Mucosa of rectum (tissue), 2 donors: ENCODE data around the gene MRRF.
A peak's percentile ranks its signal among the peaks of the same experiment; 100 is the strongest.

Source experiments
- H3K27ac ChIP-seq, 2 donors: one replicate each; pipeline ENCODE4 v1.7.0; 2013; ENCODE audit warnings: inconsistent platforms in 2 of 2, low read depth in 2 of 2, low read length in 2 of 2
- H3K27me3 ChIP-seq, 2 donors: one replicate each; pipeline ENCODE4 v1.7.0; 2013; ENCODE audit warnings: low read length in 2 of 2; ENCODE audit not compliant: control insufficient read depth in 2 of 2, insufficient read depth in 2 of 2
- H3K36me3 ChIP-seq, 2 donors: one replicate each; pipeline ENCODE4 v1.7.0; 2013; ENCODE audit warnings: low read length in 2 of 2; ENCODE audit not compliant: control insufficient read depth in 2 of 2, insufficient read depth in 2 of 2
- H3K4me1 ChIP-seq, 2 donors: one replicate each; pipeline ENCODE4 v1.7.0; 2013; ENCODE audit warnings: low read length in 2 of 2, mild to moderate bottlenecking in 1 of 2; ENCODE audit not compliant: control insufficient read depth in 2 of 2, insufficient read depth in 2 of 2
- H3K4me3 ChIP-seq, 2 donors: one replicate each; pipeline ENCODE4 v1.7.0; 2013; ENCODE audit warnings: low read length in 2 of 2
- H3K9ac ChIP-seq, 2 donors: one replicate each; pipeline ENCODE4 v1.7.0; 2013; ENCODE audit warnings: low read length in 2 of 2, low read depth in 1 of 2, mild to moderate bottlenecking in 1 of 2
- H3K9me3 ChIP-seq, 2 donors: one replicate each; pipeline ENCODE4 v1.7.0; 2013; ENCODE audit warnings: low read length in 2 of 2; ENCODE audit not compliant: control insufficient read depth in 2 of 2
- donor health status: healthy.
- donor health status: Normal muscosa, but diverticular disease.

The MRRF gene

GRCh38 chr9:122252796-122253195 lies 11.9 kb upstream of the MRRF start:
- Histone ChIP-seq H3K27me3 (no peaks in the 10 kb centered on the region), H3K4me1 (no peaks in the 10 kb centered on the region), H3K4me3 (no peak overlapping the region), H3K9ac (no peak overlapping the region), H3K27ac (no peak overlapping the region), H3K36me3 (peaks cover 36 to 38% of the 10 kb centered on the region in 2 donors), H3K9me3 (no peaks in the 10 kb centered on the region)

DNA sequence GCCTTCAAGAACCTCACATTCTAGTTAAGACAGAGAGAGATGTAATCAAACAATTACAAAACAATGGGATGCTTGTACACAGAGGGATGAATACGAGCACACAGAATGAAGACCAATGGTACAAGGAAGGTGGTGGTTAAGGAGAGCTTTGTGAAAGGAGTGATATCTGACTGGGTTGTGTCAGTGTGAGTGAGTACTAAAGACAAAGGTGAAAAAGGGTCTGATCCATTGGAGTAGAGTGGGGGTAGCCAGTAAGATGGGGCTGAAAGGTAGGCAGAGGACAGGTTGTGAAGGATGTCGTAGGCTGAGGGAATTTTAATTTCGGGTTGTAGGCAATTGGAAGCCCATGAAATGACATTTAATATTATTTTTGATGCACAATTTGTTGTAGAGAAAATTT lies 9.9 kb upstream of the MRRF start:
- Histone ChIP-seq H3K4me3 (no peak overlapping the region), H3K9ac (no peak overlapping the region), H3K27me3 (no peaks in the 10 kb centered on the region), H3K27ac (no peak overlapping the region), H3K4me1 (no peaks in the 10 kb centered on the region), H3K9me3 (no peaks in the 10 kb centered on the region), H3K36me3 (peaks cover 39 to 46% of the 10 kb centered on the region in 2 donors)

DNA sequence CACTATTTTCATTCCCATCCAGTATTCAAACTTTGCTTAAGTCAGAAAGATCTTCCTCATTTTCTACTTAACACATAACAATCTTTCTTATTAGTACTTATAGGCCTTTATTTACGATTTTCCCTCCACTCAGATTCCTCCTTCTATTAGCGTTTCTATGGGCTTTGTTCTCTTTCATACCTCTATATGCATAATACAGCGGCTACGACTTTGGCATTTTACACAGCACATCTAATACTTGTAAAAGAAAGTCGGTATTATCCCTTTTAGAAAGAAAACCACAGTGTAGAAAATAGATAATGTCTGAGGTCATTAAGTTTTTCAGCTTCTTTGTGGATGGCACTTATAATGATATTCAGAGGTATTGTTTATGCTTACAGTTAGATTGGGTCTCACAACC lies 8.5 kb upstream of the MRRF start:
- Histone ChIP-seq H3K27ac (no peak overlapping the region), H3K4me1 (no peaks in the 10 kb centered on the region), H3K36me3 (peaks cover 41 to 52% of the 10 kb centered on the region in 2 donors), H3K9ac (no peak overlapping the region), H3K9me3 (no peaks in the 10 kb centered on the region), H3K4me3 (no peak overlapping the region), H3K27me3 (no peaks in the 10 kb centered on the region)

GRCh38 chr9:122258886-122259415 lies 5.7 kb upstream of the MRRF start:
- Histone ChIP-seq H3K9ac (no peak overlapping the region), H3K4me3 (no peak overlapping the region), H3K27ac (no peak overlapping the region), H3K9me3 (no peaks in the 10 kb centered on the region), H3K36me3 (peaks cover 35 to 40% of the 10 kb centered on the region in 2 donors), H3K27me3 (no peaks in the 10 kb centered on the region), H3K4me1 (peaks cover 13 to 17% of the 10 kb centered on the region in 2 donors)

DNA sequence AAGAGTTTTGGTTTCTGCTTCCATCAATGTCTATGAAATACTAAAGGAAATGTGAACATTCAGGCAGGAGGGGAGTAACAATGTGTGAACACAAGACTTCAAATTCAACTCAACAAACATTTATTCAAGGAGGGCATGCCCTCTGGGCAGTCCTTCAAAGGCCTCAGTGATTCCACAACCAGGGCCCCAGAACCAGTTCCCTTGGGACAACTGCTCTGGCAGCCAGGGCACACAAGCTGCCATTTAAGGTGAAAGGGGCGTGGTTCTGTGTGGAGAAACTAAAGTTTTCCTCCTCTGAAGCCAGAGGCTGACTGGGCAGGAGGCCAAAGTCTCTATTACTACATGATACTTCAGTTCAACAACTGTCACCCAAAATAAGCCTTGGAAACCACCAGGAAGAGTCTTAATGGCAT lies 3.2 kb upstream of the MRRF start:
- H3K27ac ChIP-seq, result no peak overlapping the region
- H3K4me3 ChIP-seq, result no peak overlapping the region
- H3K27me3 ChIP-seq, result no peaks in the 10 kb centered on the region
- peaks cover 25 to 27% of the 10 kb centered on the region in 2 donors for H3K36me3 ChIP-seq
- no peaks in the 10 kb centered on the region for H3K9me3 ChIP-seq
- no peak overlapping the region for H3K9ac ChIP-seq
- H3K4me1 ChIP-seq, result peaks cover 20 to 26% of the 10 kb centered on the region in 2 donors

DNA sequence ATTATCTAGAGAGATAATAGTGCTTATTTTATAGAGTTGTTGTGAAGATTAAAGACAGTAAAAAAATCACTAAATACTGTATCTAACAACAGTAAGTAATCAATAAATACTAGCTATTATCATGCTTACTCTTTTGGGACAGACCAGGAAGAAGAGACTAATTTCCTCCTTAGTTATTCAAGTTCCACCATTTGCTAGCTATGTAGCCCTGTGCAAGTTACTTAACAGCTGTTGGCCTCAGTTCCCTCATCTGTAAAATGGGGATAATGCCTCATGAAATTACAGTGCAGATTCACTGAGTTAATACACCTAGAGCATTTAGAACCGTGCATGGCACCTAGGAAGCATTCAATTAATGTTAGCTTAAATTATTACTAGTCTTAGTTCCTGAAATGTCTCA lies 2.6 kb upstream of the MRRF start:
- Histone ChIP-seq H3K36me3 (peaks cover 25 to 27% of the 10 kb centered on the region in 2 donors), H3K27me3 (no peaks in the 10 kb centered on the region), H3K9me3 (no peaks in the 10 kb centered on the region), H3K4me1 (peaks cover 20 to 26% of the 10 kb centered on the region in 2 donors), H3K4me3 (no peak overlapping the region), H3K27ac (no peak overlapping the region), H3K9ac (no peak overlapping the region)

DNA sequence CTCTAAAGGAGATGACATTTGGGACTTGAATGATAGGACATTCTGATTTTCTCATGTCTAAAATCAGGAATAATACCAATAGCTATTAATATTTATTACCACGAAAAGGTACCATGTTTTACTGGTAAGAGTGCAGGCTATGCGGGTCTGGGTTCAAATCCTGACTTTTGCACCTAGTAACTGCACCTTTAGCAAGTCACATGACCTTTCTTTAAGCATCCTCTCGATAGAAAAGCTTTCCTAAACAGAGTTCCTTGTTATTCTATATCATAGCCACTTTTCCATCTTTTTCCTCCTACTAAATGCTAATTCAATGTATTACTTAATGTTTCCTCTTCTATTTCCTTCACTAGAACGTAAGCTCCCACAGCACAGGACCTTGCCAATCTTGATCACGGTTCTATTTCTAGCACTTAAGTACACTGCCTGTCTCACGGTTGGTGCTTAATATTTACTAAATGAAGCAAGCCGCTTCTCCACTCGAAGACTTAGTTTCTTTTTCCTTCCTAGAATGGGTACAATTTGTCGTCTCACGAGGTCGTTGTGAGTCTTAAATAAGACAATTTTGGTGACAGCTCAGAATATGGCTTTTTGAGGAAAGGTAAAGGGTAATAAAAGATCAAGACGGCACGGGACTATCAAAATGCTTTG lies 858 bp upstream of the MRRF start:
- H3K27me3 ChIP-seq, result no peaks in the 10 kb centered on the region
- peak overlapping the region; percentile 96 to 97 for H3K27ac ChIP-seq
- peak overlapping the region; percentile 89 to 96 for H3K9ac ChIP-seq
- no peaks in the 10 kb centered on the region for H3K9me3 ChIP-seq
- H3K4me1 ChIP-seq, result peaks cover 20 to 26% of the 10 kb centered on the region in 2 donors
- H3K36me3 ChIP-seq, result peaks cover 18 to 21% of the 10 kb centered on the region in 2 donors
- H3K4me3 ChIP-seq, result peak overlapping the region; percentile 91 to 98

DNA sequence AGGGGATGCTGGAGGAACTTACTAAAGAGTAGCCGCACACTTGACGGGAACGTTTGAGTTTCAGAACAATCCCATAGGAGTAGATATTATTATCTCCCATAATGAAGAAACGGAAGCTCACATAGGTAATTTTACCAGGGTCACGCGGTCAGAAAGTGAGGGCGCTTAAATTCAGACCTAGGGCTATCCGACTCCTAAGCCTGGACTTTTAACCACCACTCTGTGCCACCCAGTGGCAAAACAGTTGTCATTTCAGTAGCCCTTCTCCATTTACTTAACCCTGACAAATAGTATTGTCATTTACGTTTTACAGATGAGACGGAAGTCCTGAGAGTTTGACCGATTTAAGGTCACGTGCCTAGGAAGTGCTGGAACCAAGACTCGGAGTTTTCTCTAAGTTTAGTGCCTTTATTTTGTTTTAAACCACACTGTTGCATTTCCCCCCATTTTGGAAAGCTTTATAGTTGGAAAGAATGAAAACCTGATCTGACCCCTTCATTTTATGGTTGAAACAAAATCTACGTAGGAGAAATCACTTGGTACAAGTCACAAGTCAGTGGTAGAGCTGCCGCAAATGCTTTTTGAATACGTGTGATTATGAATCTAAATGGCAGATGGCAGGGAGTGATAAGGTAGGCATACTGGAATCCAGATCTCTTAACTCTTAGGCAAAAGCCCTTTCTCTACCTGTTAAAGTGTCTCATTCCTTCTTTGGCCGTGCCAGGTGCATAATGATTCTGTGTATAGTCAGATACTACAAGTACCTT lies 650 bp downstream of the MRRF start:
- Histone ChIP-seq H3K36me3 (peaks cover 10% of the 10 kb centered on the region in 2 donors), H3K27ac (peak overlapping the region; percentile 96 to 97), H3K9ac (peak overlapping the region; percentile 89 to 96), H3K9me3 (no peaks in the 10 kb centered on the region), H3K4me1 (peaks cover 20 to 26% of the 10 kb centered on the region in 2 donors), H3K27me3 (no peaks in the 10 kb centered on the region), H3K4me3 (peak overlapping the region; percentile 91 to 98)

DNA sequence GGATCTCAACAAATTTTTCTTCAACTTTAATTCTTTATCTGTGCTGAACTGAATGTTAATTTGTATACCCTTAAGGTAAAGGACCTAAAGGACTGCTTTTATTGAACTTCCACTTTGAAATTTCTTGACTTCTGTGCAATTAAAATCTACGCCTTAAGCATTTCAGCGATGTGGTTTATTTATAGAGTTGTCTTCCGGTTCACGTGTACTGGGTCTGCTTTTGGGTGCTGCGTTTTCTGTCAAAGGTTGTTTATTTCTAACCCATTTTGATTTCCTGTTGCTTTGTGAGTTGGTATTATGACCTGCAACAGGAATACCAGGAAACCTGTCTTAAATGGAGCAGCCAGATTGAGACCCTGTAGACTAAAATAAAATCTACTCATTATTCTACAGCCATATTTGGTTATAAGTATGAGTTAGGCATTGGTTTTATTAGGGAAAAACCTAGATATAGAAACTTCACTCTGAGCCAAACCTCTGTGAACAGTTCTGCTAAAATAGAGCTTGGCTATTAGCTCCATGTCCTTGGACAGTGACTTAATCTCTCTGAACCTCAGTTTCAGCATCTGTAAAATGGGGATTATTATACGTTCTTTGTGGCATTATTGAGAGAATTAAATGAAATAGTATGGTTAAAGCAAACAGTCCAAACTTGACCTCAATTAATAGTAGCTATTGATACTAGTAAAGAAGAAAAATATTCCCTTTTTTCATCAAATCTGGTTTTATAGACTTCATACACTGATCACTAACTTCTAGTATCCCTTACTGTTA lies 3.5 kb downstream of the MRRF start:
- no peak overlapping the region for H3K4me3 ChIP-seq
- peaks cover 15 to 19% of the 10 kb centered on the region in 2 donors for H3K4me1 ChIP-seq
- no peak overlapping the region for H3K27ac ChIP-seq
- no peaks in the 10 kb centered on the region for H3K27me3 ChIP-seq
- no peak overlapping the region for H3K9ac ChIP-seq
- H3K36me3 ChIP-seq, result peaks cover 11 to 16% of the 10 kb centered on the region in 2 donors
- no peaks in the 10 kb centered on the region for H3K9me3 ChIP-seq
